PC-3 (cell line): Measurements from ENCODE around the gene FMNL2.

Experiments used
- CTCF ChIP-seq: fragments of 300-600 bp; sonication (generic); conservative IDR thresholded peaks from 2 replicates; pipeline ENCODE4 v1.5.1; 2017; ENCODE audit warnings: antibody characterized with exemption, low read depth, mild to moderate bottlenecking, low read length
- EZH2 ChIP-seq: fragments of 300-600 bp; sonication (generic); IDR thresholded peaks from one replicate; pipeline ENCODE4 v1.6.1; 2017; ENCODE audit warnings: antibody characterized with exemption, mild to moderate bottlenecking, low read length; ENCODE audit not compliant: unreplicated experiment

GRCh38 chr2:152489364-152489763 is 154.4 kb downstream of the FMNL2 start:
- TF ChIP-seq CTCF (no peak), EZH2 (no peak)
